Activated CD8-positive, alpha-beta T cell treated with anti-CD3 and anti-CD28 coated beads, Interleukin-2, amount 10 ng/mL, durations not matched to agents 7 days and 5 days (primary cell): ENCODE measurements around the gene PLVAP. TPM values are rescaled to one million over a fixed set of nuclear protein-coding genes. Genes with fewer than 3 reads are reported as not detected.

Experiments
- ATAC-seq: fragments of 150-1000 bp; cut with Tn5 transposase; one replicate; pipeline ENCODE4 v1.10.0; 2021; ENCODE audit warnings: moderate library complexity
- CTCF ChIA-PET: fragments of 350-600 bp; sonication (Branson Sonifier 250); formaldehyde crosslinking; loops from one replicate; lab custom pipeline; 2021; ENCODE audit warnings: antibody characterized with exemption; lab: Charles Lee
- POLR2A ChIA-PET: fragments of 350-600 bp; sonication (Branson Sonifier 250); formaldehyde crosslinking; loops from one replicate; lab custom pipeline; 2021; ENCODE audit warnings: antibody characterized with exemption; lab: Charles Lee
- DNase-seq: peaks from one replicate; pipeline ENCODE4 v3.0.0-alpha.2; 2020
- H3K27ac Mint-ChIP-seq: one replicate; pipeline ENCODE4 v1.8.0; 2021; ENCODE audit warnings: mild to moderate bottlenecking, mixed read lengths
- H3K27me3 Mint-ChIP-seq: one replicate; pipeline ENCODE4 v1.8.0; 2021; ENCODE audit warnings: low read depth, mixed read lengths
- H3K36me3 Mint-ChIP-seq: one replicate; pipeline ENCODE4 v1.8.0; 2021; ENCODE audit warnings: low read depth, mixed read lengths
- H3K4me1 Mint-ChIP-seq: one replicate; pipeline ENCODE4 v1.8.0; 2021; ENCODE audit warnings: low read depth, mixed read lengths
- H3K4me3 Mint-ChIP-seq: one replicate; pipeline ENCODE4 v1.8.0; 2021; ENCODE audit warnings: mild to moderate bottlenecking, mixed read lengths
- H3K9me3 Mint-ChIP-seq: one replicate; pipeline ENCODE4 v1.8.0; 2022; ENCODE audit warnings: mixed read lengths; ENCODE audit not compliant: insufficient read depth
- total RNA-seq, 2 experiments: library from RNA; stranded (reverse); gene quantifications; one replicate each; pipeline ENCODE4 v1.2.3, GENCODE V29; 2021

PLVAP gene
- total RNA-seq, 2 experiments from 2014 or later = 0.11 TPM; not detected in 1

GRCh38 chr19:17352608-17353280 lies 24.4 kb downstream of the PLVAP start:
- H3K9me3 Mint-ChIP-seq = no peaks in the 10 kb centered on the region
- ChIA-PET CTCF (no interaction called here), POLR2A (no interaction called here)
- H3K27me3 Mint-ChIP-seq = peaks cover 19% of the 10 kb centered on the region
- H3K27ac Mint-ChIP-seq = no peak overlapping the region
- H3K4me3 Mint-ChIP-seq = no peak overlapping the region
- no peak for DNase-seq
- peaks cover 25% of the 10 kb centered on the region for H3K4me1 Mint-ChIP-seq
- ATAC-seq = no peak
- H3K36me3 Mint-ChIP-seq = no peaks in the 10 kb centered on the region

DNA sequence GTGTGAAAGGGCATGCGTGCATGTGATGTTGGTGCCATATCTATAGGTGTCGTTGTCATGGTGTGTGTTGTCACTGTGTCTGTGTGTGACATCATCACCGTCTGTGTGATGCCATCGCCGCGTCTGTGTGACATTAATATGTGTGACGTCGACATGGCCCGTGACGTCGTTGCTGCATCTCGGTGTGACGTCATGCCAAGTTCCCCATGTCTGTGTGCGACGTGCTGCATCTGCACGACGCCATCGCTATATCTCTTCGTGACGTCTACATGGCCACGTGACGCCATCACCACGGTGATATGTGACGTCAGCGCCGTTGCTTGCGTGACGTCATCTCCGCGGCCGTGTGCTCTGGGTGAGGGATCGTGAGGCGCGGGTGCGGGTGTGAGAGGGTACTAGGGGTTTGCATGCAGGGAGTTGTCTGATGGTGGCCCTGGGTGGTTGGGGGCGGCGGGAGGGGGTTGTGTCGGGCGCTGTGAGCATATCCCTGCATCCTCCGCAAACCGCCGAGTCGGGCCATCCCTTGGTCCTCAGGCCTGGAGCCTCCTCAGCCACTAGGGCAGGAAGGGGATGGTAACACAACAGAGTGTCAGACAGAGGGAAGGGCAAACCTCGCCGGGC lies 25.2 kb downstream of the PLVAP start:
- H3K27me3 Mint-ChIP-seq = peaks cover 21% of the 10 kb centered on the region
- no peak overlapping the region for H3K27ac Mint-ChIP-seq
- H3K9me3 Mint-ChIP-seq = no peaks in the 10 kb centered on the region
- no peaks in the 10 kb centered on the region for H3K36me3 Mint-ChIP-seq
- POLR2A ChIA-PET = no interaction called here
- no peak for DNase-seq
- peaks cover 31% of the 10 kb centered on the region for H3K4me1 Mint-ChIP-seq
- H3K4me3 Mint-ChIP-seq = no peak overlapping the region
- CTCF ChIA-PET = no interaction called here
- no peak for ATAC-seq

DNA sequence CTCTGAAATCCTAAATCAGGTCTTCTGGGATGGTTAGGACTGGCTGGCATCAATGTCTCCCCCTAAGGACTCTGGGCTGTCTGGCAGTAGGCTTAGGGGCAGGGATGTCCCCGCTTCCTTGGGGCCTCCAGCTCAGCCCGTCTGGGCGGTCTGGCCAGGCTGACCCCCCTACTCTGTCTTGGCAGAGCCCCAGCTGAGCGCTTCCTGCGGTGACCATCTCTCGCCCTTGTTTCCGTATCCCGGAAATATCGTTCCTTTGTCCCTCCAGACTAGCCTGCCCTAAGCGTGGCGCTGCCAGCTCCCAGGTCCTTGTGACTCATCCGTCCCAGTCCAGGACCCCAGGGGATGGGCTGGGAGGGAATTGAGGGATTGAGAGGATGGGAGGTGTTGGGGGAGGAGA lies 28.4 kb downstream of the PLVAP start:
- ChIA-PET CTCF (interaction anchor here (1.2 to 3.3 kb wide), 3 partner anchors 37 to 118 kb away, joined by 3 to 30 read pairs (median 4); no protein-coding TSS in a partner anchor), POLR2A (no interaction called here)
- no peaks in the 10 kb centered on the region for H3K9me3 Mint-ChIP-seq
- no peaks in the 10 kb centered on the region for H3K36me3 Mint-ChIP-seq
- no peak overlapping the region for H3K27ac Mint-ChIP-seq
- DNase-seq (no peak), ATAC-seq (no peak)
- H3K27me3 Mint-ChIP-seq = peaks cover 18% of the 10 kb centered on the region
- H3K4me1 Mint-ChIP-seq = peaks cover 43% of the 10 kb centered on the region
- no peak overlapping the region for H3K4me3 Mint-ChIP-seq

DNA sequence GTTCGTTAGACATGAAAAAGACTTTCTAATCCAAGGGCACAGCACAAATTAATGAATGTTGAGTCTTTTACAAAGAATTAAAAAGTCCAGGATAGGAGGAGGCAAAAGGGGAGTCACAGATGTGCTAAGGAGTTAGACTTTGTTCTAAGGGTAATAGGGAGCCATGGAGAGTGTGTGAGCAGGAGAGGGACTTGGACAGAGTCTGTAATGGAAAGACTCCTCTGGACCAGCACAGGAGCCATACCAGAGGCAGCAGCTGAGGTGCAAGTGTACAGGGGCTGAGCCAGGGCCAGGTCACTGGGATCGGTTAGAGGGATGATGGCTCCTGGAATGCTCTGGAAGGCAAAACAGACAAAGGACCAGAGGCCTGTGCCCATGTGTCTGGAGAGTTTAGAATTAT lies 29.3 kb downstream of the PLVAP start:
- POLR2A ChIA-PET = no interaction called here
- Mint-ChIP-seq H3K27me3 (peaks cover 18% of the 10 kb centered on the region), H3K9me3 (no peaks in the 10 kb centered on the region), H3K36me3 (no peaks in the 10 kb centered on the region), H3K4me3 (no peak overlapping the region), H3K27ac (no peak overlapping the region), H3K4me1 (peaks cover 39% of the 10 kb centered on the region)
- ATAC-seq (no peak), DNase-seq (no peak)
- CTCF ChIA-PET = interaction anchor here (1.1 to 3.3 kb wide), 7 partner anchors 14 to 118 kb away, joined by 3 to 30 read pairs (median 4); partner anchors contain the start of gene ANKLE1

DNA sequence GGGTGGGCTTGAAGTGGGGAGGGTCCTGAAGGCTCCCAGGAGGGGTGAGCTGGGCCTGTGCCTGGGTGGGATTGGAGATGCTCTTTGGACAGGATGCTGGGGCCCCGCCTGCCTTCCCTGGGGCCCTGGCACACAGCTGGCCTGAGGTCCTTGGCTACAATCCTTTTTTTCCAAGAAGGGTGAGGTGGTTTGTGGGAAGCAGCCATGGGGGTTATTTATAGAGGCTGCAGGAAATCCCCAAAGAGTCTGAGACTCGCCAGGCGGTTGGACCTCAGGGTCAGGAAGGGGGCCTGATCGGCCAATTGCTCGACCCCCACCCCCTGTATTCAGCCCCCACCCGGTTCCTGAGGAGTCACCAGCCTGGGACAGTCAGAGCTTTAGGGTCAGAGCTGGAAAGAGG lies 29.8 kb downstream of the PLVAP start:
- ATAC-seq (no peak), DNase-seq (no peak)
- Mint-ChIP-seq H3K36me3 (no peaks in the 10 kb centered on the region), H3K27ac (no peak overlapping the region), H3K27me3 (peaks cover 18% of the 10 kb centered on the region), H3K9me3 (no peaks in the 10 kb centered on the region), H3K4me3 (no peak overlapping the region), H3K4me1 (peaks cover 39% of the 10 kb centered on the region)
- ChIA-PET POLR2A (interaction anchor here (0.7 kb wide), 1 partner anchor 11 kb away, joined by 3 read pairs; no protein-coding TSS in a partner anchor), CTCF (interaction anchor here (1.1 to 3.3 kb wide), 7 partner anchors 14 to 119 kb away, joined by 3 to 30 read pairs (median 4); partner anchors contain the start of gene ANKLE1)

DNA sequence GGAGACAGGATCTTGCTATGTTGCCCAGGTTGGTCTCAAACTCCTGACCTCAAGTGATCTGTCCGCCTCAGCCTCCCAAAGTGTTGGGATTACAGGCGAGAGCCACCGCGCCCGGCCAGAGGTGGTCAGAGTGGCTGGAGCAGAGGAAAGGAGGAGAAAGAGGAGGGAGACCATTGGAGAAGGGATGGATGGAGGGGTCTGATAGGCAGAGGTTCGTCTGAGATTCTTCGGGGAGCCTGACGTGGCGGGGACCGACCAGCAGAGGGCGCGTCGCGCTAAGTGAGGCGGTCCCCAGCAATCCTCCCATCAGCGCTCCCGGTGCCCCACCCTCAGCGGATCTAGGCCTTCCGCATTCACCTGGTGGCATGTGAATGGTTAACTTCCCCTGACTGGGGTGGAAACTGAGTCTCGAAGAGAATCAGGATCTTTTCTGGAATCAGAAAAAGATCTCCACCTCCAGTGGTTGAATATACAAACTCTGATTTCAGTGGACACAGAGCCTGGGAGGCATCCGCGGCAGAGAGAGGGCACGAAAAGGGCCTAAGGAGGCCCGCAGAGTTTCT lies 31.0 kb downstream of the PLVAP start:
- H3K27ac Mint-ChIP-seq = no peak overlapping the region
- peaks cover 29% of the 10 kb centered on the region for H3K4me1 Mint-ChIP-seq
- DNase-seq (peak; percentile 84), ATAC-seq (peak; percentile 95)
- CTCF ChIA-PET = interaction anchor here (0.8 to 3.3 kb wide), 14 partner anchors 9 to 79 kb away, joined by 3 to 30 read pairs (median 4); partner anchors contain the start of gene BABAM1
- H3K9me3 Mint-ChIP-seq = no peaks in the 10 kb centered on the region
- POLR2A ChIA-PET = no interaction called here
- H3K27me3 Mint-ChIP-seq = peaks cover 13% of the 10 kb centered on the region
- no peaks in the 10 kb centered on the region for H3K36me3 Mint-ChIP-seq
- no peak overlapping the region for H3K4me3 Mint-ChIP-seq

DNA sequence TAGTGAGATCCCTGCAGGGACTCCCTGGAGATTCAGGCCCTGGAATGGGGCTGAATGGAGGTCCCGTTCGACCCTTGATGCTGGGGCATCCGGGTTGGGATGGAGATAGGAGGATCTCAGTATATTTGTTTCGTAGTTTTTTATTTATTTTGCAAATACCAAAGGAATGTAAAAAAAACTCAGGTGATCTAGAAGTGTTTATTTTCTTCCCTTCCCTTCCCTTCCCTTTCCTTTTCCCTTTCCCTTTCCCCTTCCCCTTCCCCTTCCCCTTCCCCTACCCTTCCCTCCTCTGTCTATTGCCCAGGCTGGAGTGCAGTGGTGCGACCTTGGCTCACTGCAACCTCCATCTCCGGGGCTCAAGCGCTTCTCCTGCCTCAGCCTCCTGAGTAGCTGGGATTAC lies 35.3 kb downstream of the PLVAP start:
- no peaks in the 10 kb centered on the region for H3K27me3 Mint-ChIP-seq
- no peaks in the 10 kb centered on the region for H3K9me3 Mint-ChIP-seq
- no peak for ATAC-seq
- no peak overlapping the region for H3K27ac Mint-ChIP-seq
- ChIA-PET POLR2A (no interaction called here), CTCF (interaction anchor here (1.4 kb wide), 1 partner anchor 50 kb away, joined by 4 read pairs; no protein-coding TSS in a partner anchor)
- no peak overlapping the region for H3K4me3 Mint-ChIP-seq
- peaks cover 32% of the 10 kb centered on the region for H3K4me1 Mint-ChIP-seq
- peaks cover 6% of the 10 kb centered on the region for H3K36me3 Mint-ChIP-seq
- DNase-seq = no peak

GRCh38 chr19:17341386-17341785 lies 35.8 kb downstream of the PLVAP start:
- H3K36me3 Mint-ChIP-seq = peaks cover 6% of the 10 kb centered on the region
- DNase-seq = no peak
- no peaks in the 10 kb centered on the region for H3K27me3 Mint-ChIP-seq
- ChIA-PET CTCF (no interaction called here), POLR2A (no interaction called here)
- peaks cover 28% of the 10 kb centered on the region for H3K4me1 Mint-ChIP-seq
- H3K9me3 Mint-ChIP-seq = no peaks in the 10 kb centered on the region
- H3K27ac Mint-ChIP-seq = no peak overlapping the region
- H3K4me3 Mint-ChIP-seq = no peak overlapping the region
- no peak for ATAC-seq

DNA sequence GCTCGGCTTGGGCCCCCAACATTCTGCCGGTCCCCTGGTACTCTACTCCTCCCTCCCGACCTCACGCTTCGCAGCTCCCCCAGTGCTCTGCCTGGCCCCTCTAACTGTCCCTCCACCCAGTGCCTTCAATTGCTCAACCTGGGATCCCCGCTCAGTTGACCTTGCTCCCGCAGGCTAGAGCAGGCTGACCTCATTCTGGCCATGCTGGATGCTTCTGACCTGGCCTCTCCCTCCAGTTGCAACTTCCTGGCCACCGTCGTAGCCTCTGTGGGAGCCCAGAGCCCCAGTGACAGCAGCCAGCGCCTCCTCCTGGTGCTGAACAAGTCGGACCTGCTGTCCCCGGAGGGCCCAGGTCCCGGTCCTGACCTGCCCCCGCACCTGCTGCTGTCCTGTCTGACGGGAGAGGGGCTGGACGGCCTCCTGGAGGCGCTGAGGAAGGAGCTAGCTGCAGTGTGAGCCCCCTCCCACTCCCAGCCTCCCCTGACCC lies 36.2 kb downstream of the PLVAP start:
- H3K27me3 Mint-ChIP-seq = no peaks in the 10 kb centered on the region
- H3K4me1 Mint-ChIP-seq = peaks cover 25% of the 10 kb centered on the region
- no peak overlapping the region for H3K27ac Mint-ChIP-seq
- ATAC-seq (no peak), DNase-seq (no peak)
- ChIA-PET CTCF (no interaction called here), POLR2A (no interaction called here)
- no peaks in the 10 kb centered on the region for H3K9me3 Mint-ChIP-seq
- H3K4me3 Mint-ChIP-seq = no peak overlapping the region
- peaks cover 6% of the 10 kb centered on the region for H3K36me3 Mint-ChIP-seq

GRCh38 chr19:17340302-17340870 lies 36.8 kb downstream of the PLVAP start:
- peaks cover 6% of the 10 kb centered on the region for H3K36me3 Mint-ChIP-seq
- POLR2A ChIA-PET = no interaction called here
- H3K4me1 Mint-ChIP-seq = peaks cover 27% of the 10 kb centered on the region
- no peak overlapping the region for H3K4me3 Mint-ChIP-seq
- DNase-seq (no peak), ATAC-seq (no peak)
- H3K27me3 Mint-ChIP-seq = no peaks in the 10 kb centered on the region
- CTCF ChIA-PET = interaction anchor here (0.7 kb wide), 1 partner anchor 80 kb away, joined by 3 read pairs; no protein-coding TSS in a partner anchor
- H3K9me3 Mint-ChIP-seq = no peaks in the 10 kb centered on the region
- H3K27ac Mint-ChIP-seq = no peak overlapping the region

DNA sequence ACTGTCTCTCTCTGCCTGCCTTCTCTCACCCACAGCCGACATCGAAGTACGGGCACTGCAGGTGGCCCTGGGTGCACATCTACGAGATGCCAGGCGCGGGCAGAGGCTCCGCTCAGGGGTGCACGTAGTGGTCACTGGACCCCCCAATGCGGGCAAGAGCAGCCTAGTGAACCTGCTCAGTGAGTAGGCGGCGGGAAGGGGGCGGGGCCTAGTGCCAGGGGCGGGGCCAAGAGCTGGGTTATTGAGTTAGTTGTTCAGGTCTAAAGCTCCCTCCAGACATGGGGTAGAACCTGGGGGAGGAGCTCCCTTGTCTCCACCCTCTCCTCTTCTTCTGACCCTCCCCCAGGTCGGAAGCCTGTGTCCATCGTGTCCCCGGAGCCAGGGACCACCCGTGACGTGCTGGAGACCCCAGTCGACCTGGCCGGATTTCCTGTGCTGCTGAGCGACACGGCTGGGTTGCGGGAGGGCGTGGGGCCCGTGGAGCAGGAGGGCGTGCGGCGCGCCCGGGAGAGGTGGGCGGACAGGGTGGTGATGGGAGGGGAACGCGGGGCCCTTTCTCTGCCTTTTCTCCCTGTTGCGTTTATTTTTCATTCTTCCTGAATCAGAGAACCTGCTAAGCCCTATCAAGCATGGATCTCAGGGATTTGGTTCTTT lies 37.9 kb downstream of the PLVAP start:
- Mint-ChIP-seq H3K27me3 (no peaks in the 10 kb centered on the region), H3K9me3 (no peaks in the 10 kb centered on the region), H3K4me3 (peak overlapping the region; percentile 97), H3K4me1 (peaks cover 32% of the 10 kb centered on the region), H3K36me3 (peaks cover 6% of the 10 kb centered on the region), H3K27ac (no peak overlapping the region)
- no peak for ATAC-seq
- POLR2A ChIA-PET = interaction anchor here (0.6 kb wide), 1 partner anchor 30 kb away, joined by 3 read pairs; the partner anchor contains the start of gene DDA1
- CTCF ChIA-PET = interaction anchor here (2.8 kb wide), 1 partner anchor 47 kb away, joined by 12 read pairs; no protein-coding TSS in a partner anchor
- DNase-seq = peak; percentile 63
